H1 (cell line): ENCODE measurements around the gene ACACB. TPM values are rescaled to one million over a fixed set of nuclear protein-coding genes. Genes with fewer than 3 reads are reported as not detected.

Source experiments
- EGR1 ChIP-seq: IDR thresholded peaks from 2 replicates; pipeline ENCODE4 v1.6.1; 2011; ENCODE audit warnings: low read depth, low read length, borderline replicate concordance
- FOSL1 ChIP-seq: IDR thresholded peaks from 2 replicates; pipeline ENCODE4 v1.6.1; 2011; ENCODE audit warnings: mild to moderate bottlenecking, low read depth, low read length, moderate library complexity; ENCODE audit not compliant: insufficient read depth
- SIX5 ChIP-seq: IDR thresholded peaks from 2 replicates; pipeline ENCODE4 v1.6.1; 2011; ENCODE audit warnings: mild to moderate bottlenecking, low read depth, low read length
- YY1 ChIP-seq: IDR thresholded peaks from 2 replicates; pipeline ENCODE4 v1.6.1; 2011; ENCODE audit warnings: low read depth, mild to moderate bottlenecking, low read length
- polyA plus RNA-seq, 7 experiments: library from polyadenylated mRNA; depleted of rRNA in 3 of 7; stranded (reverse) in 5 of 7; unstranded in 2 of 7; fragments of >200 nt in 5 of 7; fragments of 200-250 nt in 2 of 7; gene quantifications; 1 replicate in 5 of 7; 2 replicates in 1 of 7; 4 replicates in 1 of 7; pipeline versions ENCODE4 v1.2.1 to v1.2.3, GENCODE V29; 2011 to 2013; ENCODE audit warnings: missing spikeins in 2 of 7, mixed read lengths in 2 of 7
- total RNA-seq: library from RNA; stranded (reverse); fragmentation: NEBNext Ultra II Directional; extraction: Animal tissue kit (Norgen Biotek cat#: 25700); gene quantifications from 2 replicates; pipeline ENCODE4 v1.2.1, GENCODE V29; 2021

ACACB gene
- total and polyA plus RNA-seq, 2 of the 8 experiments (the other 6 are each of a cell fraction or from before 2014, with no cell fraction given): 5.8 to 15.3 TPM

- TF ChIP-seq EGR1: no peak
- TF ChIP-seq SIX5: no peak
- no peak for TF ChIP-seq FOSL1
- no peak for TF ChIP-seq YY1
Measured at GRCh38 chr12:109270494-109270893, 154.1 kb downstream of the ACACB start (continued).
